GM23248 (cell line): Measurements from ENCODE around the gene KCMF1. TPM values are rescaled to one million over a fixed set of nuclear protein-coding genes. Genes with fewer than 3 reads are reported as not detected.
A peak's percentile ranks its signal among the peaks of the same experiment; 100 is the strongest.

Experiments
- DNase-seq: peaks from one replicate; pipeline ENCODE4 v3.0.0-alpha.2; 2015
- H2AFZ ChIP-seq: fragments of 200-600 bp; sonication (generic); 2 replicates; pipeline ENCODE4 v1.6.1; 2016; ENCODE audit warnings: antibody characterized with exemption
- H3F3A ChIP-seq: fragments of 200-600 bp; sonication (generic); 2 replicates; pipeline ENCODE4 v1.6.1; 2016; ENCODE audit warnings: mild to moderate bottlenecking, antibody characterized with exemption, mixed run types; ENCODE audit not compliant: insufficient read depth
- H3K27ac ChIP-seq: fragments of 200-600 bp; sonication (generic); 2 replicates; pipeline ENCODE4 v1.5.1; 2016; ENCODE audit warnings: mild to moderate bottlenecking
- H3K27me3 ChIP-seq: fragments of 200-600 bp; sonication (generic); replicated peaks from 2 replicates; pipeline ENCODE4 v1.6.1; 2016; ENCODE audit warnings: mild to moderate bottlenecking; ENCODE audit not compliant: insufficient read depth
- H3K36me3 ChIP-seq: fragments of 200-600 bp; sonication (generic); 2 replicates; pipeline ENCODE4 v1.6.1; 2016; ENCODE audit warnings: low read depth, mild to moderate bottlenecking
- H3K4me1 ChIP-seq: fragments of 200-600 bp; sonication (generic); 2 replicates; pipeline ENCODE4 v1.6.1; 2016; ENCODE audit warnings: mild to moderate bottlenecking; ENCODE audit not compliant: insufficient read depth
- H3K4me2 ChIP-seq: fragments of 200-600 bp; sonication (generic); one replicate; pipeline ENCODE4 v1.6.1; 2016; ENCODE audit warnings: mild to moderate bottlenecking; ENCODE audit not compliant: unreplicated experiment
- H3K4me3 ChIP-seq: fragments of 200-600 bp; sonication (generic); 2 replicates; pipeline ENCODE4 v1.5.1; 2016; ENCODE audit warnings: mild to moderate bottlenecking
- H3K79me2 ChIP-seq: fragments of 200-600 bp; sonication (generic); 2 replicates; pipeline ENCODE4 v1.6.1; 2016; ENCODE audit warnings: mild to moderate bottlenecking; ENCODE audit not compliant: insufficient read depth
- H3K9ac ChIP-seq: fragments of 200-600 bp; sonication (generic); 2 replicates; pipeline ENCODE4 v1.6.1; 2016; ENCODE audit warnings: mild to moderate bottlenecking
- H3K9me2 ChIP-seq: fragments of 200-600 bp; sonication (generic); 2 replicates; pipeline ENCODE4 v1.6.1; 2016; ENCODE audit warnings: mixed run types, mild to moderate bottlenecking, moderate library complexity; ENCODE audit not compliant: insufficient read depth
- H3K9me3 ChIP-seq: fragments of 200-600 bp; sonication (generic); one replicate; pipeline ENCODE4 v1.6.1; 2017; ENCODE audit warnings: low read depth
- H4K20me1 ChIP-seq: fragments of 200-600 bp; sonication (generic); 2 replicates; pipeline ENCODE4 v1.6.0; 2016; ENCODE audit not compliant: insufficient read depth
- EZH2 ChIP-seq: fragments of 200-600 bp; sonication (generic); IDR thresholded peaks from 2 replicates; pipeline ENCODE4 v1.6.1; 2018; ENCODE audit warnings: antibody characterized with exemption, mild to moderate bottlenecking; ENCODE audit not compliant: insufficient read depth, poor library complexity, severe bottlenecking
- EZH2phosphoT487 ChIP-seq: fragments of 200-600 bp; sonication (generic); IDR thresholded peaks from 2 replicates; pipeline ENCODE4 v1.6.1; 2018; ENCODE audit warnings: antibody characterized with exemption, moderate library complexity, mild to moderate bottlenecking, low read depth; ENCODE audit not compliant: insufficient read depth
- WGBS, 2 experiments: methylation state at CpG; one replicate each; pipeline ENCODE4 v1.1.6; 2015 to 2017; ENCODE audit warnings: low lambda C conversion rate in 2 of 2, low coverage in 1 of 2; ENCODE audit errors: missing lambda C conversion rate in 2 of 2; 5-methylcytosine and 5-hydroxymethylcytosine counted together
- in situ Hi-C: fragments of 300-500 bp; cut with MboI; formaldehyde crosslinking; loops from 2 replicates; pipeline ENCODE4 v1.15.0; 2020
- polyA plus RNA-seq: library from polyadenylated mRNA; unstranded; fragments of >200 nt; fragmentation: Nextera tagmentation; extraction: Ambion mirVana; gene quantifications from 2 replicates; pipeline ENCODE4 v1.2.1, GENCODE V29; 2016
- total RNA-seq: library from RNA; depleted of rRNA; stranded (reverse); fragments of >200 nt; shearing (Covaris generic); gene quantifications from 2 replicates; pipeline ENCODE4 v1.2.3, GENCODE V29; 2014

Gene KCMF1
- total and polyA plus RNA-seq, 2 experiments from 2014 or later = 52.5 to 87.2 TPM

GRCh38 chr2:85015653-85016360 is 44.8 kb downstream of the KCMF1 start:
- peaks cover 100% of the 10 kb centered on the region for H3K79me2 ChIP-seq
- H3K9me3 ChIP-seq = no peaks in the 10 kb centered on the region
- 50% methylated on average over 7 of the region's 7 CpGs for WGBS, 2 experiments
- no peak overlapping the region for H2AFZ ChIP-seq
- H4K20me1 ChIP-seq = peaks cover 28% of the 10 kb centered on the region
- peaks cover 71% of the 10 kb centered on the region for H3K4me1 ChIP-seq
- peak overlapping the region; percentile 87 for H3K27ac ChIP-seq
- H3K4me2 ChIP-seq = peak overlapping the region; percentile 69
- H3K36me3 ChIP-seq = no peaks in the 10 kb centered on the region
- in situ Hi-C loops = no loop called here
- no peaks in the 10 kb centered on the region for H3K9me2 ChIP-seq
- peak overlapping the region; percentile 27 for H3K4me3 ChIP-seq
- TF ChIP-seq EZH2 = no peak
- TF ChIP-seq EZH2phosphoT487 = no peak
- DNase-seq = peak; percentile 63
- peaks cover 45% of the 10 kb centered on the region for H3F3A ChIP-seq
- peak overlapping the region; percentile 63 for H3K9ac ChIP-seq
- H3K27me3 ChIP-seq = no peaks in the 10 kb centered on the region

GRCh38 chr2:85016446-85016845 is 45.5 kb downstream of the KCMF1 start:
- DNase-seq = no peak
- H3K36me3 ChIP-seq = no peaks in the 10 kb centered on the region
- H3K4me3 ChIP-seq = 0 out of 2 replicates have a peak overlapping the region, but pooled peaks have one; percentile 27
- H3K27ac ChIP-seq = peak overlapping the region; percentile 87
- H3K4me1 ChIP-seq = peaks cover 67% of the 10 kb centered on the region
- no peaks in the 10 kb centered on the region for H3K27me3 ChIP-seq
- H3K9me2 ChIP-seq = no peaks in the 10 kb centered on the region
- peaks cover 45% of the 10 kb centered on the region for H3F3A ChIP-seq
- WGBS, 2 experiments = 99 to 100% methylated on average over 3 of the region's 3 CpGs
- H3K79me2 ChIP-seq = peaks cover 100% of the 10 kb centered on the region
- TF ChIP-seq EZH2phosphoT487 (no peak), EZH2 (no peak)
- in situ Hi-C loops = no loop called here
- H4K20me1 ChIP-seq = peaks cover 27% of the 10 kb centered on the region
- no peaks in the 10 kb centered on the region for H3K9me3 ChIP-seq
- H3K9ac ChIP-seq = peak overlapping the region; percentile 63
- peak overlapping the region; percentile 69 for H3K4me2 ChIP-seq
- no peak overlapping the region for H2AFZ ChIP-seq

- peak overlapping the region; percentile 18; the same call in 1 of the 2 replicates for H3K9ac ChIP-seq
- H3K27me3 ChIP-seq = no peaks in the 10 kb centered on the region
- no peaks in the 10 kb centered on the region for H3K9me2 ChIP-seq
- no peaks in the 10 kb centered on the region for H3K9me3 ChIP-seq
- no peak overlapping the region for H2AFZ ChIP-seq
- in situ Hi-C loops = no loop called here
- peaks cover 19% of the 10 kb centered on the region for H4K20me1 ChIP-seq
- H3K27ac ChIP-seq = peak overlapping the region; percentile 41
- H3F3A ChIP-seq = peaks cover 45% of the 10 kb centered on the region
- TF ChIP-seq EZH2phosphoT487 (no peak), EZH2 (no peak)
- peaks cover 100% of the 10 kb centered on the region for H3K79me2 ChIP-seq
- WGBS, 2 experiments = 19 to 21% methylated on average over 5 of the region's 5 CpGs
- H3K4me1 ChIP-seq = peaks cover 56% of the 10 kb centered on the region
- H3K36me3 ChIP-seq = no peaks in the 10 kb centered on the region
- DNase-seq = peak; percentile 47
- no peak overlapping the region for H3K4me3 ChIP-seq
- H3K4me2 ChIP-seq = no peak overlapping the region
Observed at GRCh38 chr2:85017411-85018048, 46.6 kb downstream of the KCMF1 start.

- H4K20me1 ChIP-seq = peaks cover 18% of the 10 kb centered on the region
- no peaks in the 10 kb centered on the region for H3K27me3 ChIP-seq
- H3K9me3 ChIP-seq = no peaks in the 10 kb centered on the region
- DNase-seq = peak; percentile 26
- peak overlapping the region; percentile 41 for H3K27ac ChIP-seq
- no peaks in the 10 kb centered on the region for H3K9me2 ChIP-seq
- H3K4me3 ChIP-seq = no peak overlapping the region
- H3K36me3 ChIP-seq = no peaks in the 10 kb centered on the region
- in situ Hi-C loops = no loop called here
- WGBS, 2 experiments = 89 to 90% methylated on average over 8 of the region's 8 CpGs
- H2AFZ ChIP-seq = no peak overlapping the region
- H3K9ac ChIP-seq = 0 out of 2 replicates have a peak overlapping the region, but pooled peaks have one; percentile 18
- H3K4me1 ChIP-seq = peaks cover 51% of the 10 kb centered on the region
- peaks cover 45% of the 10 kb centered on the region for H3F3A ChIP-seq
- H3K79me2 ChIP-seq = peaks cover 100% of the 10 kb centered on the region
- TF ChIP-seq EZH2 (no peak), EZH2phosphoT487 (no peak)
- no peak overlapping the region for H3K4me2 ChIP-seq
Observed at GRCh38 chr2:85018049-85018447, 47.1 kb downstream of the KCMF1 start.
